Measurements from ENCODE around the gene MEDAG. TPM values are rescaled to one million over a fixed set of nuclear protein-coding genes. Genes with fewer than 3 reads are reported as not detected.
"Not testable (repeated sequence)": the region's sequence is repeated elsewhere in the genome, so short reads cannot be mapped to it uniquely, and the experiment has no call there.

MEDAG gene
- total RNA-seq, 1 experiment from 2014 or later = not detected

GRCh38 chr13:30924721-30925120, 18.6 kb downstream of the MEDAG start:
- Histone ChIP-seq H3K27ac (no peak overlapping the region), H3F3A (ENCODE audit: insufficient read depth, low read depth) (no peaks in the 10 kb centered on the region), H4K20me1 (ENCODE audit: insufficient read depth) (no peaks in the 10 kb centered on the region), H3K9me3 (ENCODE audit: insufficient read depth, low read depth) (no peaks in the 10 kb centered on the region), H2AFZ (no peak overlapping the region), H3K36me3 (ENCODE audit: low read depth) (no peaks in the 10 kb centered on the region), H3K4me3 (no peak overlapping the region), H3K4me2 (no peak overlapping the region), H3K27me3 (ENCODE audit: insufficient read depth, low read depth) (no peaks in the 10 kb centered on the region), H3K4me1 (replicated peaks; ENCODE audit: insufficient read depth) (no peaks in the 10 kb centered on the region), H3K9me2 (ENCODE audit: insufficient read depth) (no peaks in the 10 kb centered on the region), H3K79me2 (ENCODE audit: low read depth) (no peaks in the 10 kb centered on the region)
- no peak for DNase-seq
- CTCF ChIA-PET = no interaction called here
- intact Hi-C loops (cut with micrococcal nuclease; ENCODE audit: unreplicated experiment) = no loop called here
- TF ChIP-seq EZH2 (IDR thresholded peaks at IDR 0.05; ENCODE audit: low read depth) = no peak
- BruUV-seq (replicated peaks) = no TSS peak
- POLR2A ChIA-PET (ENCODE audit: unreplicated experiment) = no interaction called here

- H3K36me3 ChIP-seq (ENCODE audit: low read depth) = no peaks in the 10 kb centered on the region
- no TSS peak for BruUV-seq (replicated peaks)
- ChIA-PET CTCF (no interaction called here), POLR2A (ENCODE audit: unreplicated experiment) (no interaction called here)
- H3K9me2 ChIP-seq (ENCODE audit: insufficient read depth) = no peaks in the 10 kb centered on the region
- no peaks in the 10 kb centered on the region for H3K9me3 ChIP-seq (ENCODE audit: insufficient read depth, low read depth)
- no peak overlapping the region for H3K27ac ChIP-seq
- no peaks in the 10 kb centered on the region for H4K20me1 ChIP-seq (ENCODE audit: insufficient read depth)
- no peak for DNase-seq
- no peaks in the 10 kb centered on the region for H3K79me2 ChIP-seq (ENCODE audit: low read depth)
- no peaks in the 10 kb centered on the region for H3F3A ChIP-seq (ENCODE audit: insufficient read depth, low read depth)
- TF ChIP-seq EZH2 (IDR thresholded peaks at IDR 0.05; ENCODE audit: low read depth) (no peak), CTCF (conservative IDR thresholded peaks at IDR 0.05) (no peak)
- H2AFZ ChIP-seq = no peak overlapping the region
- no peaks in the 10 kb centered on the region for H3K27me3 ChIP-seq (ENCODE audit: insufficient read depth, low read depth)
- no peaks in the 10 kb centered on the region for H3K4me1 ChIP-seq (replicated peaks; ENCODE audit: insufficient read depth)
- H3K4me2 ChIP-seq = no peak overlapping the region
- no peak overlapping the region for H3K4me3 ChIP-seq
- intact Hi-C loops (cut with micrococcal nuclease; ENCODE audit: unreplicated experiment) = no loop called here
Observed at GRCh38 chr13:30925429-30925828, 19.4 kb downstream of the MEDAG start.

DNA sequence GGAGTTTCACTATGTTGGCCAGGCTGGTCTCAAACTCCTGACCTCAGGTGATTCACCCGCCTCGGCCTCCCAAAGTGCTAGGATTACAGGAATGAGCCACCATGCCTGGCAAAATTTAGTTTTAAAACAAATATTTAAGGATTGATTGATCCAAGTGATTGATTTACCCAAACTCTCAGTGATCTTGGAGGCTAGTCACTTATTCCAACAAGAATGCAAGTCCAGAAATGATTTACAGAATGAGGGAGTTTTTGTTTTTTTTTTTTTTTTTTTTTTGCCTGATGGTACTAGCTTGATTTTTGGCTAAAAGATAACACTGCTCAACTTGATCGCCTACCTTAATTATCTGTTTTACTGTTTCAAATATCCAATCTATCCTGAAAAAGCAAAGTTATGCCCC, 20.7 kb downstream of the MEDAG start:
- Histone ChIP-seq H3K4me1 (replicated peaks; ENCODE audit: insufficient read depth) (no peaks in the 10 kb centered on the region), H3K9me2 (ENCODE audit: insufficient read depth) (no peaks in the 10 kb centered on the region), H3K79me2 (ENCODE audit: low read depth) (no peaks in the 10 kb centered on the region), H3K4me3 (no peak overlapping the region), H3K36me3 (ENCODE audit: low read depth) (no peaks in the 10 kb centered on the region), H3F3A (ENCODE audit: insufficient read depth, low read depth) (no peaks in the 10 kb centered on the region), H3K9me3 (ENCODE audit: insufficient read depth, low read depth) (no peaks in the 10 kb centered on the region), H2AFZ (no peak overlapping the region), H4K20me1 (ENCODE audit: insufficient read depth) (no peaks in the 10 kb centered on the region), H3K4me2 (no peak overlapping the region), H3K27ac (no peak overlapping the region), H3K27me3 (ENCODE audit: insufficient read depth, low read depth) (peaks cover 3% of the 10 kb centered on the region; the same call in 1 of the 2 replicates)
- intact Hi-C loops (cut with micrococcal nuclease; ENCODE audit: unreplicated experiment) = no loop called here
- no peak for DNase-seq
- no peak for TF ChIP-seq CTCF (conservative IDR thresholded peaks at IDR 0.05)
- TF ChIP-seq EZH2 (IDR thresholded peaks at IDR 0.05; ENCODE audit: low read depth) = no peak
- no TSS peak for BruUV-seq (replicated peaks)
- CTCF ChIA-PET = no interaction called here
- POLR2A ChIA-PET (ENCODE audit: unreplicated experiment) = no interaction called here

DNA sequence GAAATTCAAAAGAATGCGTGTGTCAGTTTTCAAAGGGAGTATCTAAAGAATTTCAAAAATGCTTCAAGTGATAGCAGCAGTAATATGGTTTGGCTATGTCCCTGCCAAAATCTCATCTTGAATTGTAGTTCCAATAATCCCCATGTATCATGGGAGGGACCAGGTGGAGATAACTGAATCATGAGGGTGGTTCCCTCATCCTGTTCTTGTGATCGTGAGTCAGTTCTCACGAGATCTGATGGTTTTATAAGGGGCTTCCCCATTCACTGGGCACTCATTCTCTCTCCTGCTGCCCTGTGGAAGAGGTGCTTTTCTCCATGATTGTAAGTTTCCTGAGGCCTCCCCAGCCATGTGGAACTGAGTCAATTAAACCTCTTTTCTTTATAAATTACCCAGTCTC, 21.1 kb downstream of the MEDAG start:
- H3F3A ChIP-seq (ENCODE audit: insufficient read depth, low read depth); H3K27ac ChIP-seq; H4K20me1 ChIP-seq (ENCODE audit: insufficient read depth); H2AFZ ChIP-seq; H3K79me2 ChIP-seq (ENCODE audit: low read depth); CTCF ChIA-PET; BruUV-seq (replicated peaks); DNase-seq; H3K9me2 ChIP-seq (ENCODE audit: insufficient read depth); H3K4me1 ChIP-seq (replicated peaks; ENCODE audit: insufficient read depth); H3K4me3 ChIP-seq; intact Hi-C loops (cut with micrococcal nuclease; ENCODE audit: unreplicated experiment); H3K27me3 ChIP-seq (ENCODE audit: insufficient read depth, low read depth); H3K4me2 ChIP-seq; H3K9me3 ChIP-seq (ENCODE audit: insufficient read depth, low read depth); H3K36me3 ChIP-seq (ENCODE audit: low read depth); POLR2A ChIA-PET (ENCODE audit: unreplicated experiment): not testable (repeated sequence)

Measured in PC-9 (cell line).